Nephron progenitor cell (in vitro differentiated cells): ENCODE data around the gene DMTF1.
"Not testable (repeated sequence)": the region's sequence is repeated elsewhere in the genome, so short reads cannot be mapped to it uniquely, and the experiment has no call there.

ENCODE experiments used
- DNase-seq: peaks from one replicate; pipeline ENCODE4 v3.0.0; 2021
- H3K27ac Mint-ChIP-seq: 2 replicates; pipeline ENCODE4 v1.8.0; 2021; ENCODE audit warnings: mild to moderate bottlenecking, moderate library complexity, mixed read lengths
- H3K27me3 Mint-ChIP-seq: 2 replicates; pipeline ENCODE4 v1.8.0; 2021; ENCODE audit warnings: mild to moderate bottlenecking, low read depth, mixed read lengths; ENCODE audit not compliant: poor library complexity
- H3K36me3 Mint-ChIP-seq: 2 replicates; pipeline ENCODE4 v1.8.0; 2021; ENCODE audit warnings: low read depth, mixed read lengths
- H3K4me1 Mint-ChIP-seq: 2 replicates; pipeline ENCODE4 v1.8.0; 2021; ENCODE audit warnings: mixed read lengths
- H3K4me3 Mint-ChIP-seq: 2 replicates; pipeline ENCODE4 v1.8.0; 2021; ENCODE audit warnings: mild to moderate bottlenecking, moderate library complexity, mixed read lengths
- H3K9me3 Mint-ChIP-seq: 2 replicates; pipeline ENCODE4 v1.8.0; 2021; ENCODE audit warnings: mild to moderate bottlenecking, moderate library complexity, mixed read lengths
- CTCF ChIP-seq: fragments of 200-600 bp; sonication (generic); IDR thresholded peaks from 2 replicates; pipeline ENCODE4 v1.5.0; 2021; ENCODE audit warnings: antibody characterized with exemption

The DMTF1 gene

GRCh38 chr7:87223666-87224065, 71.4 kb downstream of the DMTF1 start:
- no peak for TF ChIP-seq CTCF
- Mint-ChIP-seq H3K27me3 (peaks cover 13% of the 10 kb centered on the region), H3K4me1 (peaks cover 14% of the 10 kb centered on the region), H3K36me3 (no peaks in the 10 kb centered on the region), H3K4me3 (no peak overlapping the region), H3K27ac (no peak overlapping the region), H3K9me3 (no peaks in the 10 kb centered on the region)
- no peak for DNase-seq

- H3K9me3 Mint-ChIP-seq, result no peaks in the 10 kb centered on the region
- no peak overlapping the region for H3K27ac Mint-ChIP-seq
- no peaks in the 10 kb centered on the region for H3K36me3 Mint-ChIP-seq
- H3K4me3 Mint-ChIP-seq, result no peak overlapping the region
- no peak for DNase-seq
- H3K27me3 Mint-ChIP-seq, result peaks cover 21% of the 10 kb centered on the region
- H3K4me1 Mint-ChIP-seq, result peaks cover 5% of the 10 kb centered on the region
- no peak for TF ChIP-seq CTCF
Observed at GRCh38 chr7:87225696-87226095, 73.4 kb downstream of the DMTF1 start.

GRCh38 chr7:87226495-87226894, 74.2 kb downstream of the DMTF1 start:
- Mint-ChIP-seq H3K36me3 (no peaks in the 10 kb centered on the region), H3K27me3 (peaks cover 22% of the 10 kb centered on the region), H3K9me3 (no peaks in the 10 kb centered on the region), H3K4me3 (no peak overlapping the region), H3K27ac (no peak overlapping the region), H3K4me1 (no peaks in the 10 kb centered on the region)
- no peak for TF ChIP-seq CTCF
- DNase-seq, result no peak

- Mint-ChIP-seq H3K27ac (no peak overlapping the region), H3K36me3 (no peaks in the 10 kb centered on the region), H3K9me3 (peaks cover 4% of the 10 kb centered on the region), H3K4me3 (no peak overlapping the region), H3K4me1 (no peaks in the 10 kb centered on the region), H3K27me3 (peaks cover 29% of the 10 kb centered on the region)
- TF ChIP-seq CTCF, result no peak
- DNase-seq, result no peak
Observed at GRCh38 chr7:87231258-87231657, 79.0 kb downstream of the DMTF1 start.

- no peak overlapping the region for H3K27ac Mint-ChIP-seq
- no peaks in the 10 kb centered on the region for H3K4me1 Mint-ChIP-seq
- no peak for TF ChIP-seq CTCF
- H3K36me3 Mint-ChIP-seq, result no peaks in the 10 kb centered on the region
- DNase-seq, result no peak
- peaks cover 29% of the 10 kb centered on the region for H3K27me3 Mint-ChIP-seq
- H3K4me3 Mint-ChIP-seq, result no peak overlapping the region
- H3K9me3 Mint-ChIP-seq, result peaks cover 7% of the 10 kb centered on the region
Observed at GRCh38 chr7:87231711-87232110, 79.5 kb downstream of the DMTF1 start.

- Mint-ChIP-seq H3K27ac (no peak overlapping the region), H3K36me3 (no peaks in the 10 kb centered on the region)
- DNase-seq, result no peak
Observed at GRCh38 chr7:87234949-87235348, 82.7 kb downstream of the DMTF1 start.

GRCh38 chr7:87238464-87239051, 86.3 kb downstream of the DMTF1 start:
- H3K9me3 Mint-ChIP-seq, result peaks cover 14% of the 10 kb centered on the region
- H3K4me3 Mint-ChIP-seq, H3K27ac Mint-ChIP-seq, H3K36me3 Mint-ChIP-seq, H3K4me1 Mint-ChIP-seq, H3K27me3 Mint-ChIP-seq, DNase-seq: not testable (repeated sequence)

More at GRCh38 chr7:87234949-87235348, 82.7 kb downstream of the DMTF1 start:
- Mint-ChIP-seq H3K4me1 (no peaks in the 10 kb centered on the region), H3K27me3 (peaks cover 13% of the 10 kb centered on the region), H3K9me3 (peaks cover 7% of the 10 kb centered on the region), H3K4me3 (no peak overlapping the region)
- no peak for TF ChIP-seq CTCF

- H3K36me3 Mint-ChIP-seq, H3K27ac Mint-ChIP-seq, H3K4me3 Mint-ChIP-seq, H3K4me1 Mint-ChIP-seq, DNase-seq: not testable (repeated sequence)
- H3K27me3 Mint-ChIP-seq, result peaks cover 21% of the 10 kb centered on the region
- peaks cover 39% of the 10 kb centered on the region for H3K9me3 Mint-ChIP-seq
Observed at GRCh38 chr7:87245671-87246070, 93.4 kb downstream of the DMTF1 start.
